Endothelial cell of umbilical vein (primary cell): ENCODE results near the gene ALS2. TPM values are rescaled to one million over a fixed set of nuclear protein-coding genes. Genes with fewer than 3 reads are reported as not detected.

ENCODE experiments used
- BruUV-seq: library from RNA; stranded (reverse); fragments of 400-500 nt; replicated peaks from 2 replicates; lab custom pipeline; 2021; lab: Mats Ljungman, UMichigan
- CTCF ChIA-PET: fragments of 300-600, 350-600 bp; sonication (Branson Sonifier 250); formaldehyde crosslinking; loops from one replicate; lab custom pipeline; 2021; ENCODE audit warnings: antibody characterized with exemption, inconsistent platforms; lab: Charles Lee
- POLR2A ChIA-PET: fragments of 300-600, 350-600 bp; sonication (Branson Sonifier 250); formaldehyde crosslinking; loops from one replicate; lab custom pipeline; 2021; ENCODE audit warnings: antibody characterized with exemption, inconsistent platforms; lab: Charles Lee
- DNase-seq: peaks from one replicate; pipeline ENCODE4 v3.0.0-alpha.2; 2011; ENCODE audit warnings: low read depth, low spot score
- FAIRE-seq: peaks from 2 replicates; lab custom pipeline; 2011; peaks lifted over from hg19 to GRCh38; lab: Jason Lieb, UNC
- H2AFZ ChIP-seq: 2 replicates; pipeline ENCODE4 v1.6.0; 2012; ENCODE audit warnings: low read depth, low read length, control low read depth, inconsistent platforms
- H3K27ac ChIP-seq: 2 replicates; pipeline ENCODE4 v1.5.1; 2011; ENCODE audit warnings: low read depth, mild to moderate bottlenecking, control low read depth, low read length, moderate library complexity; ENCODE audit not compliant: insufficient read depth
- H3K27me3 ChIP-seq, 2 experiments: 2 replicates each; pipeline versions ENCODE4 v1.6.0 to v1.6.1; 2011; ENCODE audit warnings: low read length in 2 of 2, mixed read lengths in 1 of 2; ENCODE audit not compliant: control insufficient read depth in 2 of 2, insufficient read depth in 2 of 2
- H3K36me3 ChIP-seq, 2 experiments: 2 replicates in 1 of 2; 3 replicates in 1 of 2; pipeline ENCODE4 v1.5.1; 2011; ENCODE audit warnings: low read length in 2 of 2, mild to moderate bottlenecking in 1 of 2, moderate library complexity in 1 of 2; ENCODE audit not compliant: control insufficient read depth in 2 of 2, insufficient read depth in 2 of 2; ENCODE audit errors: extremely low read depth in 1 of 2
- H3K4me1 ChIP-seq: 3 replicates; pipeline ENCODE4 v1.5.1; 2011; ENCODE audit warnings: mild to moderate bottlenecking, low read length; ENCODE audit not compliant: control insufficient read depth, insufficient read depth; ENCODE audit errors: extremely low read depth
- H3K4me2 ChIP-seq: 2 replicates; pipeline ENCODE4 v1.6.1; 2011; ENCODE audit warnings: low read length, control low read depth, mixed read lengths; ENCODE audit not compliant: insufficient read depth
- H3K4me3 ChIP-seq, 3 experiments: fragments of 200-600 bp in 1 of 3; sonication (generic), shearing (Covaris generic) in 1 of 3; replicated peaks in 1 of 3; 2 replicates each; pipeline ENCODE4 v1.5.1; 2011 to 2016; ENCODE audit warnings: control low read depth in 3 of 3, low read length in 3 of 3, mild to moderate bottlenecking in 2 of 3, inconsistent platforms in 1 of 3, low read depth in 1 of 3, moderate library complexity in 1 of 3; ENCODE audit not compliant: insufficient read depth in 1 of 3
- H3K79me2 ChIP-seq: 2 replicates; pipeline ENCODE4 v1.6.0; 2012; ENCODE audit warnings: low read length, inconsistent platforms; ENCODE audit not compliant: control insufficient read depth, insufficient read depth
- H3K9ac ChIP-seq: replicated peaks from 2 replicates; pipeline ENCODE3; 2011; ENCODE audit warnings: low read length, control low read depth; ENCODE audit not compliant: insufficient read depth; ENCODE audit errors: extremely low read depth
- H3K9me1 ChIP-seq: replicated peaks from 3 replicates; pipeline ENCODE4 v1.6.0; 2011; ENCODE audit warnings: mild to moderate bottlenecking, low read length; ENCODE audit not compliant: control insufficient read depth, insufficient read depth; ENCODE audit errors: extremely low read depth
- H3K9me3 ChIP-seq: replicated peaks from 2 replicates; pipeline ENCODE4 v1.5.1; 2012; ENCODE audit warnings: low read length, inconsistent platforms; ENCODE audit not compliant: control insufficient read depth, insufficient read depth
- H4K20me1 ChIP-seq: replicated peaks from 2 replicates; pipeline ENCODE3; 2011; ENCODE audit warnings: mild to moderate bottlenecking, low read length; ENCODE audit not compliant: control insufficient read depth, insufficient read depth; ENCODE audit errors: extremely low read depth
- CTCF ChIP-seq, 2 donors: IDR thresholded peaks; 1 replicate in 1 of 2; 2 replicates in 1 of 2; pipeline ENCODE4 v1.5.1; 2011; ENCODE audit warnings: low read length in 2 of 2, mild to moderate bottlenecking in 2 of 2, moderate library complexity in 2 of 2, control low read depth in 1 of 2, inconsistent platforms in 1 of 2, low read depth in 1 of 2; ENCODE audit not compliant: insufficient read depth in 1 of 2; ENCODE audit errors: extremely low read depth in 1 of 2
- EZH2 ChIP-seq: IDR thresholded peaks from 2 replicates; pipeline ENCODE4 v1.6.1; 2012; ENCODE audit warnings: borderline replicate concordance, low read depth, mild to moderate bottlenecking, moderate library complexity, low read length, inconsistent platforms; ENCODE audit not compliant: severe bottlenecking
- FOS ChIP-seq: IDR thresholded peaks from 2 replicates; pipeline ENCODE4 v1.6.1; 2011; ENCODE audit warnings: mild to moderate bottlenecking, low read length, moderate library complexity, borderline replicate concordance; ENCODE audit not compliant: insufficient read depth
- GATA2 ChIP-seq: IDR thresholded peaks from 2 replicates; pipeline ENCODE4 v1.7.0; 2011; ENCODE audit warnings: low read depth, mild to moderate bottlenecking, moderate library complexity, mixed read lengths, low read length; ENCODE audit not compliant: insufficient read length, insufficient read depth
- JUN ChIP-seq: IDR thresholded peaks from 2 replicates; pipeline ENCODE4 v1.6.1; 2011; ENCODE audit warnings: borderline replicate concordance, low read depth; ENCODE audit not compliant: insufficient read length, insufficient read depth
- MAX ChIP-seq: IDR thresholded peaks from 2 replicates; pipeline ENCODE4 v1.6.1; 2011; ENCODE audit not compliant: insufficient read depth, insufficient read length
- MYC ChIP-seq: IDR thresholded peaks from one replicate; pipeline ENCODE4 v1.6.1; 2011; ENCODE audit warnings: mild to moderate bottlenecking, low read depth, low read length
- POLR2A ChIP-seq: IDR thresholded peaks from 2 replicates; pipeline ENCODE4 v1.6.1; 2012; ENCODE audit warnings: low read depth, mild to moderate bottlenecking, control low read depth, low read length
- POLR2AphosphoS5 ChIP-seq: IDR thresholded peaks from 2 replicates; pipeline ENCODE4 v1.6.1; 2012; ENCODE audit warnings: low read depth, mild to moderate bottlenecking, control low read depth, low read length, moderate library complexity; ENCODE audit not compliant: insufficient read depth
- dilution Hi-C: fragments of 300-500 bp; cut with MboI; formaldehyde crosslinking; loops from one replicate; pipeline ENCODE4 v1.15.0; 2019; ENCODE audit warnings: low sequenced_read_pairs; ENCODE audit not compliant: extremely low pct_ligation_motif_present
- intact Hi-C: fragments of 100-400 bp; cut with micrococcal nuclease; formaldehyde crosslinking; loops from one replicate; pipeline ENCODE4 v1.10.0; 2022
- polyA plus RNA-seq, 4 experiments: library from polyadenylated mRNA; depleted of rRNA in 3 of 4; stranded (reverse) in 3 of 4; unstranded in 1 of 4; fragments of >200 nt; gene quantifications; 2 replicates each; pipeline versions ENCODE4 v1.2.1 to v1.2.3, GENCODE V29; 2011 to 2012; ENCODE audit warnings: missing spikeins in 1 of 4
- total RNA-seq: library from RNA; stranded (reverse); gene quantifications from 2 replicates; pipeline ENCODE4 v1.2.3, GENCODE V29; 2021

The ALS2 gene
- total and polyA plus RNA-seq, 2 donors (not counting 3 experiments of a cell fraction or from before 2014, with no cell fraction given), result 13.1 to 36.1 TPM

- H3K27ac ChIP-seq, result no peak overlapping the region
- H4K20me1 ChIP-seq, result no peaks in the 10 kb centered on the region
- H3K36me3 ChIP-seq, result no peaks in the 10 kb centered on the region
- no peaks in the 10 kb centered on the region for H3K9me1 ChIP-seq
- intact Hi-C loops, result loop anchor here (5.0 kb wide), 1 partner anchor 142 kb away; the partner anchor contains the start of gene TMEM237
- peaks cover 0 to 10% of the 10 kb centered on the region in 2 experiments for H3K27me3 ChIP-seq
- POLR2A ChIA-PET, result no interaction called here
- DNase-seq, result no peak
- H3K79me2 ChIP-seq, result peaks cover 11% of the 10 kb centered on the region
- dilution Hi-C loops, result no loop called here
- no TSS peak for BruUV-seq
- H3K9me3 ChIP-seq, result no peaks in the 10 kb centered on the region
- no peak overlapping the region for H3K9ac ChIP-seq
- no peak overlapping the region for H3K4me3 ChIP-seq
- no peak for FAIRE-seq
- TF ChIP-seq CTCF (IDR thresholded peaks at IDR 0.05; ENCODE audit: extremely low read depth in 1 of 2, insufficient read depth in 1 of 2, low read depth in 1 of 2, low read length in 2 of 2), result no peak
- no peak for TF ChIP-seq EZH2
- no peak for TF ChIP-seq MAX
- no peak for TF ChIP-seq POLR2A
- no peak for TF ChIP-seq GATA2
- no peak for TF ChIP-seq MYC
- no peak for TF ChIP-seq POLR2AphosphoS5
- no peak for TF ChIP-seq JUN
- TF ChIP-seq FOS, result no peak
- peaks cover 12% of the 10 kb centered on the region for H3K4me1 ChIP-seq
- CTCF ChIA-PET, result no interaction called here
- H2AFZ ChIP-seq, result no peak overlapping the region
- H3K4me2 ChIP-seq, result no peak overlapping the region
Observed at GRCh38 chr2:201784563-201784962, 3.8 kb upstream of the ALS2 start.
